ENCODE data around the gene LYZL6. TPM values are rescaled to one million over a fixed set of nuclear protein-coding genes. Genes with fewer than 3 reads are reported as not detected.

The LYZL6 gene
- total and polyA plus RNA-seq, 2 of the 8 experiments (the other 6 are each of a cell fraction or from before 2014, with no cell fraction given), result not detected

GRCh38 chr17:35906191-35906925, 37.2 kb downstream of the LYZL6 start:
- Histone ChIP-seq H3K79me1 (ENCODE audit: low read depth, low read length) (no peaks in the 10 kb centered on the region), H2BK20ac (ENCODE audit: low read length) (no peak overlapping the region), H3K4me1 (replicated peaks in 1 of 4; ENCODE audit: control insufficient read depth in 3 of 4, insufficient read depth in 4 of 4, low read length in 3 of 4) (no peaks in the 10 kb centered on the region), H3K9ac (replicated peaks in 1 of 4; ENCODE audit: extremely low read depth in 1 of 4, low read depth in 3 of 4, low read length in 3 of 4) (no peak overlapping the region), H3K9me3 (ENCODE audit: insufficient read depth in 2 of 2, low read depth in 1 of 2, low read length in 1 of 2) (peaks cover 4 to 6% of the 10 kb centered on the region in 2 experiments; a peak in 2 of 4 replicates), H3K23me2 (ENCODE audit: low read depth, low read length) (no peaks in the 10 kb centered on the region), H3K4me2 (ENCODE audit: insufficient read depth in 1 of 2, low read depth in 2 of 2, low read length in 2 of 2) (no peak overlapping the region), H2BK15ac (ENCODE audit: low read length) (no peak overlapping the region), H2BK5ac (ENCODE audit: low read depth, low read length) (no peak overlapping the region), H3K56ac (replicated peaks; ENCODE audit: insufficient read length, low read depth, low read length) (no peak overlapping the region), H3K23ac (ENCODE audit: insufficient read length) (no peak overlapping the region), H4K8ac (ENCODE audit: extremely low read depth, insufficient read depth, low read length) (no peak overlapping the region), H3K4ac (replicated peaks; ENCODE audit: insufficient read length, low read depth, low read length) (no peak overlapping the region), H3K36me3 (ENCODE audit: control insufficient read depth in 2 of 4, insufficient read depth in 4 of 4, low read length in 3 of 4) (no peaks in the 10 kb centered on the region; a peak in 2 of 8 replicates), H3K14ac (ENCODE audit: insufficient read length) (no peak overlapping the region), H3K27ac (ENCODE audit: low read depth, low read length) (no peak overlapping the region), H3K27me3 (replicated peaks in 1 of 4; ENCODE audit: control insufficient read depth in 3 of 4, extremely low read depth in 1 of 4, insufficient read depth in 3 of 4, low read length in 3 of 4) (no peaks in the 10 kb centered on the region), H4K20me1 (replicated peaks in 1 of 2; ENCODE audit: control insufficient read depth in 1 of 2, insufficient read depth in 2 of 2, low read length in 2 of 2) (no peaks in the 10 kb centered on the region), H3K4me3 (ENCODE audit: extremely low read depth in 1 of 4, insufficient read depth in 2 of 4, low read depth in 3 of 4, low read length in 4 of 4) (no peak overlapping the region), H2BK12ac (ENCODE audit: low read depth, low read length) (no peak overlapping the region), H2AK5ac (ENCODE audit: low read depth, low read length) (no peak overlapping the region), H3K79me2 (ENCODE audit: control insufficient read depth in 1 of 2, insufficient read depth in 2 of 2, low read length in 2 of 2) (no peaks in the 10 kb centered on the region; a peak in 1 of 4 replicates), H4K5ac (ENCODE audit: insufficient read length, low read depth, low read length) (no peak overlapping the region), H3K18ac (ENCODE audit: extremely low read depth, low read length) (no peak overlapping the region), H4K91ac (replicated peaks; ENCODE audit: insufficient read length, low read length) (no peak overlapping the region), H2BK120ac (replicated peaks; ENCODE audit: low read depth, low read length) (no peak overlapping the region), H2AFZ (ENCODE audit: low read length) (no peak overlapping the region)
- WGBS, 2 experiments (ENCODE audit: extremely low coverage in 1 of 2, insufficient coverage in 1 of 2, insufficient read length in 1 of 2, insufficient replicate concordance in 2 of 2, low coverage in 1 of 2, low lambda C conversion rate in 2 of 2, missing lambda C conversion rate in 1 of 2), result 85% methylated on average over 5 of the region's 5 CpGs; no CpG with 5 or more reads in 1 of the 2 experiments
- CTCF ChIA-PET (ENCODE audit: partially characterized antibody), result interaction anchor here (1.2 kb wide), 1 partner anchor 10 kb away, joined by 3 read pairs; no protein-coding TSS in a partner anchor
- DNase-seq (ENCODE audit: low read depth in 1 of 2, low spot score in 2 of 2) (no peak), FAIRE-seq (no peak)
- POLR2A ChIA-PET (ENCODE audit: partially characterized antibody), result no interaction called here
- TF ChIP-seq CBX5 (IDR thresholded peaks at IDR 0.05; ENCODE audit: low read depth, low read length) (no peak), SP4 (IDR thresholded peaks at IDR 0.05; ENCODE audit: low read length) (no peak), KDM4A (IDR thresholded peaks at IDR 0.05; ENCODE audit: low read depth, low read length, severe bottlenecking) (no peak), TBP (IDR thresholded peaks at IDR 0.05; ENCODE audit: low read depth, low read length) (no peak)
